Stimulated activated CD8-positive, alpha-beta memory T cell treated with anti-CD3 and anti-CD28 coated beads, Interleukin-7, amount 100 ng/mL, for 1 hour (primary cell): ENCODE results near the gene MID1.

Experiments used
- DNase-seq, 2 donors: peaks; one replicate each; pipeline ENCODE4 v3.0.0-alpha.2; 2020; ENCODE audit warnings: low read depth in 2 of 2

Gene MID1, protein sequence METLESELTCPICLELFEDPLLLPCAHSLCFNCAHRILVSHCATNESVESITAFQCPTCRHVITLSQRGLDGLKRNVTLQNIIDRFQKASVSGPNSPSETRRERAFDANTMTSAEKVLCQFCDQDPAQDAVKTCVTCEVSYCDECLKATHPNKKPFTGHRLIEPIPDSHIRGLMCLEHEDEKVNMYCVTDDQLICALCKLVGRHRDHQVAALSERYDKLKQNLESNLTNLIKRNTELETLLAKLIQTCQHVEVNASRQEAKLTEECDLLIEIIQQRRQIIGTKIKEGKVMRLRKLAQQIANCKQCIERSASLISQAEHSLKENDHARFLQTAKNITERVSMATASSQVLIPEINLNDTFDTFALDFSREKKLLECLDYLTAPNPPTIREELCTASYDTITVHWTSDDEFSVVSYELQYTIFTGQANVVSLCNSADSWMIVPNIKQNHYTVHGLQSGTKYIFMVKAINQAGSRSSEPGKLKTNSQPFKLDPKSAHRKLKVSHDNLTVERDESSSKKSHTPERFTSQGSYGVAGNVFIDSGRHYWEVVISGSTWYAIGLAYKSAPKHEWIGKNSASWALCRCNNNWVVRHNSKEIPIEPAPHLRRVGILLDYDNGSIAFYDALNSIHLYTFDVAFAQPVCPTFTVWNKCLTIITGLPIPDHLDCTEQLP

DNA sequence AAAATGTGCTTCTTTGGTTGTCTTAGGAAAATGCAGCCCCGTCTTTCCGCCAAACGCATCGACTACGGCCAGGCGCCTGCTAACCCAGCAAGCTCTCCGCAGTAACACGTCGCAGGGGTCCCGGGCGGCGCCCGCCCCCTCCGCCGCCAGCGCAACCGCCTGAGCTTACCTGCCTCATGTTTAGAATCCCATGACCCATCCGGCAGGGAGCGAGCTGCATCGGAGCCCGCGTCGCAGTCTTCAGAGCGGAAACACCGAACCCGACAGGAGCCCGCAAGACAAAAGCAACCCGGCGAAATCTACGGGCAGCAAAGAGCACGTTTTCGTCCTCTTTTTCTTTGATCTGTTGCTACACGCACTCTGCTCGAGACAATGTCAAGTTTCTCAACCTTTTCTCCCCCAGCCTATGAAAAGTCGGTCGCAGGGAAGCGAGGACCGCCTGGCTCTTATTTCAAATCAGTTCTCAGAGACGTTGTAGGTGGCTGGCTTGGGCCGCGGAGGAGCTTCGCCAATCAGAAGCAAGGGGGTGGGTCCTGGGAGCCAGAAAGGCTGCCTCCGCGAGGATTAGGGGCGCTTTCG lies at the start of gene MID1:
MID1 (minus strand) TSS at position 465 of the 579 bp plus-strand sequence. CDS start 53,038 bp downstream, outside the sequence.
- DNase-seq = no peak

DNA sequence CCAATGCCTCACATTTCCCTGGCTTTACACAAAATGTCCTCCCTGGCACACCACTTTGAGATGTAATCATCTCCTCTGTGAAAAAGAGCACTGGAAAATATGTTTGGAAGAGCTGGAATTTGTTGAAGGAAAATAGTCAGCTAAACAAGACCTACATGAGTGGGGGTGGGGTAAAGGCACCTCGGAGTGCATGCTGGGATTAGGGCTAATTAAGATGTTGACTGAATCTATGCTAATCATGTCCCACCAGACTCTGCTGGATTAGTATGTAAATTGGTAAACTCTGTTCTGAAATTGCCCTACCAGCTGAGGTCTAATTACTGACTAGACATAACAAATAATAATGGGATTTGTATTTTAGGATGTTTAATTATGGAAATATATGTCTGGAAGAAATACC lies 46.8 kb upstream of the MID1 start:
- DNase-seq = no peak

DNA sequence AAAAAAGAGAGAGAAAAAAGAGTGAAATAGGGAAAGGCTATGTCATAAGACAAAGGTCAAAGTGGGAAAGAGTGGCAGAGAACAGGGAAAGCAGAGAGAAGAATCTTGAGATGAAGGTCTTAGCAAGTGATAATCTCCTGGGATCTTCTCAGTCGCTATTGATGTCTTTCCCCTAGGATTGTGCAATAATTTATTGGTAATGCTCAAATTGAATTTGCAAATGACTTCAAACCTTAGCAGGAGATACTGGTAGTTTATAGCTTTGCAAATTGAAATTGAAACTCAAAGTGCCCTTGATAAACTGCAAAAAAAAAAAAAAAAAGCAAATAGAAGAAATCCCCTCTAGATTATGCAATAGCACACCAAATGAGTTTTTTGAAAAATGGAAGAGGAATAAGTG lies 45.7 kb upstream of the MID1 start:
- DNase-seq = no peak

DNA sequence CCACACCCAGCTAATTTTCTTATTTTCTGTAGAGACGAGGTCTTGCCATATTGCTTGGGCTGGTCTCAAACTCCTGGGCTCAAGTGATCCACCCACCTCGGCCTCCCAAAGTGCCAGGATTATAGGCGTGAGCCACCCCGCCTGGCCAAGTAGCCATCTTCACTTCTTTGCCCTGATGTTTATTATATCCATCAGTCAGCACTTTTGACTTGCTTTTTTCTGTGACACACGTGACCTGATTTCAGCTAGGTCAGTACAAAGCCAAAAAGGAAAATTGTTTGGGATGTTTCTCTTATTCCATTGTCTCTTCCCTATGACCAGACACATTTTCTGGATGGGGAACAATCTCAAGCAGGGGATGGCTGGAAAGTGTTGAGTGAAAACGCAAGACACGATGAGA lies 45.3 kb upstream of the MID1 start:
- no peak for DNase-seq

DNA sequence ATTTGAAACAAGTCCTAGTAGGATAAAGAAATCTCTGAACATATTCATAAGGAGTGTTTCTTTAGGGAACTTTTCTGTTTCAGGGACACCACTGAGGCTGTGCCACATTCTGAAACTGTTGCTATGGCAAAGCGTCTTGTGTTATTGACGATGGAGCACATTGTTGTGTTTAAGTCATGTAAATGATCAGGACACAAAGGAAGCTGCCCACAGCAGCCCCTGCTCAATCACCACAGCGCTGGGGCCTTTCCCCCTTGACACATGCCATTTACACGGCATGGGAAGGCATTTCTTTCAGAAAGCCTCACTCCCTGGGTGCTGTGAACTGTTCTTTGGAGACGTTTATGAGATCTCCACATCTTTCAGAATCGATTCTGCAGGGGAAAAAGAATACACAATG lies 39.8 kb upstream of the MID1 start:
- DNase-seq = no peak

DNA sequence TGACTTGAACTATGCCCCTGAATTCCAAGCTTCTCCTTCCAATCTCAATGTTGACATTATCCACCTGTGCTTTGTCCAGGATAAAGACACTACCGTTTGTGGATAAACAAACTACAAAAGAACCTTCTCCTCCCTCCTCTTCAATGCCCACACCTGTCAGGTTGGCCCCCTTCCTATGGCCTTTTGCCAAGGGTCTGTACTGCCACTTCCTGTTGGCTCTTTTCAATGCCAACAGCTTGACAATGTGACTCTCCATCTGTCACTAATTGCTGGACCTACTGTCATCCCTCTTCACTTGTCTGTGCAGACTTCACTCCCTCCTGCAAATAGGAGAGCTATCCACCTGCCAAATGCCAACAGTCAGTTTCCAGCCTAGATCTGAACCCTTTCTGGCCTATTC lies 35.8 kb upstream of the MID1 start:
- no peak for DNase-seq

DNA sequence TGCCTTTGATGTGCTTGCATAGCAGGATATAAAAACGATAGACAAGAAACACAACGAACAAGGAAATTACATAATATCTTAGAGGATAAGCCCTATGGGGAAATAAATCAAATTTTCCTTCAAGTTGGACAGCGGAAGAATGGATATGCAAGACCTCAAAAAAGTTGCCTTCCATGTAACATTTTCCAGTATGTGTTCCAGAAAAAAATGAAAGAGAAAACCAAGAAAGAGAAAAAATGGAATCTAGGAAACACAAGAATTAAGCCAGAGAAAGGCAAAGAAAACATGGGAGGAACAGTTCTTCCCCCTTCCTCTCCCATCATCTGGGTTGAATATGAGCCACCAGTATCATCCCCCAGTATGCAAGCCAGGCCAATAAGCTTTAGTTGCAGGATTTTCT lies 34.6 kb upstream of the MID1 start:
- DNase-seq = no peak

DNA sequence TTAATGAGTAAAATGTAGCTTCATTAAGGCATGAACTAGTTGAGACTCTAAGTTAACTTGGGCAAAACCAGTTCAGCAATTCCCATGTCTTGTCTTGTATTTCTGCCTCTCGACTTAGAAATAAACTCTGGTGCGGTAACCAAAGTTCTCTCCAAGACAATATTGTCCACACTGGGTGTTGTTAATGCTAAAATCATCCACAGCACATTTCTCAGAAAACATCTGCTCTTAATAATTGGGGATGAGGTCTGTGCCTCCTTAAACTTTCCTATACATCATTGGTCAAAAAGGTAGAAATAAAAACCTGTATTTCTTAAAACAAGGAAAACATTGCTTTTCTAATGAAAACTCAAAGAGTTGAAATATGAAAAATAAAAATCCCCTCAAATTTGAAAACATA lies 32.9 kb upstream of the MID1 start:
- no peak for DNase-seq

DNA sequence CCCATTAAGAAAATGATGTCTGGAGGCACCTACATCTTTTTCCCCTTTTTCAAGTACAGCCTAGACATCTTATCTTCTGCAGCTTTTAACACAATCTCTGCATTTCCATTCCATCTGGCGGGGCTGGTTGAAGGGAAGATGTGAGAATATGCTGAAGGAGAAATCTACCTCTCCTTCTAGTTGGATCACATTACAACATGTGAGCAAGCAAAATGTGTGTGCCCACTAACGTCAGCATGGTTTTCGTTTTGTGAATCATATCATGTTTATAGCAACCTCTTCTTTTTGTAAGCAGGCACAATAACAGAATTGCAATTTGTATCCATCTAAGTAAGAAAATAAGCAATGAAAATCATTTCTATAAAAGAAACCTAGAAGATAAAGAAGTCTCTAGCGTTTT lies 28.9 kb upstream of the MID1 start:
- no peak for DNase-seq

DNA sequence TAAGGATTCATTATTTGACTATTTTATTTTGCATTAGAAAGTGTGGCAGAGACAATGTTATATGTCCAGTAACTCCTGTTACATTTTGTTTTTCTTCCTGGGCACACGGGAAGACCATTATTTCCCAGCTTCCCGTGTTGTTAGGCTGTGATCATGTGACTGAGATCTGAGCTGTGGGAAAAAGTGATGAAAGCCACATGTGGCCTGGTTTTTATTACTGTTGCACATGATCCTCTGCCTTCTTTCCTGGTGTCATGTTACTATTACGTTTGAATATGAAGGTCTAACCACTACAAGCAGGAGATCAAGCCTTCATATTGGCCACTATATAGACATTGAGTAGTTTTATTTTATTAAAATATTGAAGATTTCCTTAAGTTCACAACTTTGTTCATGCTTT lies 28.2 kb upstream of the MID1 start:
- no peak for DNase-seq

DNA sequence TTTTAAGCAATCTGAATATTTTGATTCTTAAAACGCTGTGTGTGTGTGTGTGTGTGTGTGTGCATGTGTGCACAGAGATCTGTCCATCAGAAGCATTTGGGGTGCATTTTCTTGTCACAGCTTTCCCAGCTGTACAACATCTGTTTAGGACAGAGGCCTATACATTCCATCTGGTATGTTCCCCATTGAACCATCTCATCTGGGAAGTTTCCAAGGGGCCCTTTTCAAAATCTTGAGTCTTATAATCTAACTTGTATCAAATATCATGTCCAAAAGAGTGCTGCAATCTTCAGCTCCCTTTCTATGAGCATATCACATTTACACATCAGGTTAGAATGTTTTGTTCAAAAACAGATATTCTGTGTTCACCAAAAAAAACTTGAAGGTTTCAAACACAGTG lies 16.5 kb upstream of the MID1 start:
- no peak for DNase-seq

DNA sequence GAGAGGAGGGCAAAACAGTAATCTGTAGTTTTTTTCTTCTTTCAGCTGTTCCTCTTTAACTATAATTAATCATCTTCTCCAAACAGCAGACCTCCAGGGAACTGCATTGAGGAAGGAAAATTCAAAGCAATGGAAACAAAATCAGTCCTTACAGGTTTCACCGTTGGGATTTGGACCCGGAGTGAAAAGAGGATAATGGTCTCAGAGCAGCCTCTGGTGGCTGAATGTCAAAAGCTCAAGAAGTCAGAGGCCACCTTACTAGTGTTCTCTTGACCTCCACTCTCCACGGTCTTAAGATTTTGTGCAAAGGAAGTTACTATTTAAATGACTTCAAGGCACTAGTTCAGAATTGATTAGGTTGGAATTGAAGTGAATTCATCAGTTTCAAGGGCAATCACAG lies 16.0 kb upstream of the MID1 start:
- no peak for DNase-seq

DNA sequence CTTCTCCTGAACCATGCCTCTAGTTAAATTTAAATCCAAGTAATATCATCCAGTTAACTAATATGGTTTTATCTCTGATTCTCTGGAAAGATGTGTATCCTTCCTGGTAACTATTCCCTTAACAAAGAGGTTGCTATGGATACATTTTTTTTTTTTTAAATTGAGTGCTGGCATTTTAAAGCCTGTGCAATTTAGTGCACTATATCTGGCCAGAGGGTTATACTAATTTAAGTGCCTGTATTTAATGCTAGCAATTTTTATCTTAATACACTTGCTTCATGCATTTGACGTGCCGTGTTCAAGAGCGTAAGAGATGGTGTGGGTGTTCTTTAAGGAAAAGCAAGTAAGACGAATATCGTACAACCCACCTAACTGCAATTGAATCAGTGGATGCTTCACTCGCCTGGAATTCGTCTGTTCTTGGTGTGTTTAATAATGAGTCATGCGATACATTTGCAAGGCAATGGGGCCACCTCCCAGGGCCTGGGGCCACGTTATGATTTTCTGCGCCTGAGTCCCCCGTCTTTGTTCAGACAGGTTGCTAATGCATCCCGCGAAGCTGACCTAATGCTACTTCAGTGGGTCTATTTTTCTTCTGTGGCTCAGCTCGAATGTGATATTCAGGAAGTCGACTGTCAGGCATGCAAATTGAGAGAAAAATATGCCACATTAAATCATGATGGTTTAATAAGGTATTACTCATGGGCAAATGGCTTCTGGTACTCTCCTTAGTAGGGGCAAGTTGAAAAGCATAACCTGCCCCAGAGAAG lies 14.2 kb upstream of the MID1 start:
- DNase-seq = no peak

DNA sequence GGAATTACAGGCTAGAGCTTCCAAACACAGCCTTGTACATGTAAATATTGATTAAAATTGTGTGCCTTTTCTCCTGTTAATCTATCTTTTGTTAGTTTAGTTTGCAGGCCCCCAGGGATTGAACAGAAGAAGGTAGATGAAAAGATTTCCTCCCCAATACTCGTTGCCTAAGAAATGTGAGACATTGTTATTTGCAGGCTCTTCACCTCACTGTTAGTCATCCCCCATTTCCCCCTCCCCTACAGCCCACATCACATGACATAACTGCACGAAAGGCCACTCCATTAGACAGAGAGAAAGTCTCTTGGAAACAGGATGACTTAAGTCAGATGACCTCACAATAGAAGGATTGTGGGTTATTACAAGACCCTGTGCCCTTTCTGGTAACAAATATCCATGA lies 13.3 kb upstream of the MID1 start:
- no peak for DNase-seq

DNA sequence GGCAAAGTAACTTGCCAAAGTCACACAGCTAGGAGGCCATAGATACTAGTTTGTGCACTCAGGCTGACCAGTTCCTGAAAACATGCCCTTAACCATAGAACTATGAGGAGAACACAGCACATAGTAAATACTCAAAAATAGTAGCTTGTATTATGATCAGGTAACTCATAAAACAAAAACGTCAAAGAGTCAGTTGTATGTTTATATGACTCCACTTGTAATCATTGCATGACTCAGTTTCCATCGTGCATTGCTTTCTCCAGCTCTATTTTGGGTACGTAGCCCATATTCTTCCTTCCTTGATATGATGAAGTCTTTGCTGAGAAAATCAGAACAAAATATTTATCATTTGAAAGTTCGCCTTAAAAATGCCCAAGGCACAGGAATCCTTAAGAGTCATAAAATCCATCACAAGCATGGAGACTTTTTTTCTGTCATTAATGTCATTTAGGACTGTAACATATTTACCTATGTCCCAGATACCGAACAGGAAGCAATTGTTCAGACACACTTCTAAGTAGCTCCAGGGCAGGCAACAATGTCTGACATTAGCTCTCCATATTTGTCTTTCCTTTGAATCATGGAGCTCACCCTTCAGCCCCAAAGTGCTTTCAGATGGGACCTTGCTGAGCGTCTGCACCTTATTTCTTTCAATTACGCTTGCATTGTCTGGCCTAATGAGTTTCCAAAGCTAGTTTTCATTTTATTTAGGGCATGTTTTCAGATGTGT lies 11.2 kb upstream of the MID1 start:
- DNase-seq = no peak

DNA sequence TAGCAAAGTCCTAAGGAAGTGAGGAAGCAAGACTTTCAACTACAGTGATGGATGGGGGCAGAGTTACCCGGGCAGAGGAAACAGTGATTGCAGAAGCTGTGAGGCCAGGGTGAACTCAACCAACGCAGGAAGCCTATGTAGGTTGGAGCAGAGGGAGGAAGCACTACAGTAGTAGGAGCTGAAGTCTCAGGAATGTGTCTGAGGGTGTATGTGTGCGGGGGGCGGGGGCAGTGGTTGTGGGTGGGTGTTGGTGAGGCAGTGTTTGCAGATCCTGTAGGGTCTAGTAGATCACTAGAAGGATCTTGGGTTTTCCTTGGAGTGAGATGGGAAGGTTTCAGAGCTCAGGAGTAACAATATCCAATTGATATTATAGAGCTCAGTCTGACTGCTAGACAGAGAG lies 9.9 kb upstream of the MID1 start:
- no peak for DNase-seq

DNA sequence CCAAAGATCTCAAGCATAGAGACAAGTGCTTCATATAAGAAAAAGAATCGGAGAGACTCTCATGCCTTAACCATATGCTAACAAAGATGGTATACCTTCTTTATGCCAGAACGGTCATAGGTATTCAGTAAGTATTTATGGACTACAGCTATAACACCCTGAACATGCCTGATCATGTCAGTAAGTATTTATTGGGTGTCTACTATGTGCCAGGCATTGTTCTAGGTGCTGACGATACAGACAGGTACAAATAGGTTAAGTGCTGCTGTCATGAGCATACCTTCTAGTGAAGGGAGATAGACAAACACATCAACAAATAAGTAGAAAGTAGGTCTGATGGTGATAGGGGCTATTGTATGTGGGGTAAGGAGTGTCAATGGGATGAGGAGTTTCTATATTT lies 9.5 kb upstream of the MID1 start:
- no peak for DNase-seq

DNA sequence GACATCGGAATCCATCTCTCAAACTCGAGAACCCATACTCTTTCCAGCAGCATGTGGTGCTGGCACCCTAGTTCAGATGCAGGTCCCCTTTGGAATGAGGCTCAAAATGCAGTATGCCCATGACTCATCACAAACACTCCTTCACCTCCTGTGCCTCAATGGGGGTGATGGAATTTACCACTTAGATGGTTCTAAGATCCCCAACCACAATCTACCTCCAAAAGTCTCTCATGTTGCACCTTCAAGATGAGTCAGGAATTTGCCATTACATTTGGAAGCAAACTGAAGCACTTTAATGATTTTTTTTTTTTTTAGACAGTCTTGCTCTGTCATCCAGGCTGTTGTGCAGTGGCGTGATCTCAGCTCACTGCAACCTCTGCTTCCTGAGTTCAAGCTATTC lies 8.5 kb upstream of the MID1 start:
- DNase-seq = no peak

DNA sequence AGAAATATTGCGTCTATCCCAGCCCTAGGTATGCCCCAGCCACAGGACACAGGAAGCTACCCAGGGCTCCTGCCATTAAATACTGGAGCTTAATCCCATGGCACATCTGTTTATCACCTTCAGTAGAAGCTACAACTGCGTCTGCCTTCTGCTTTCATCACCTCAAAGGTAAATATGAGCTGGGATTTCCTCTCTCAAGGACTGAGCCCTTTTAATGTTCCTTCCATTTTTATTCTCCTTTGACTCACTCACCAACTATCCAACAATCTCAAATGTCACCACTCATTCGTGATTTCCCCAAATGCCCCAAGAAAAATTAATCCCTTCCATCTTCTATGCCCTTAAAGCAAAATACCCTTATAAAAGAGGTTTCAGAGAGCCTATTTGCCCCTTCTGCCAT lies 1.8 kb upstream of the MID1 start:
- no peak for DNase-seq

DNA sequence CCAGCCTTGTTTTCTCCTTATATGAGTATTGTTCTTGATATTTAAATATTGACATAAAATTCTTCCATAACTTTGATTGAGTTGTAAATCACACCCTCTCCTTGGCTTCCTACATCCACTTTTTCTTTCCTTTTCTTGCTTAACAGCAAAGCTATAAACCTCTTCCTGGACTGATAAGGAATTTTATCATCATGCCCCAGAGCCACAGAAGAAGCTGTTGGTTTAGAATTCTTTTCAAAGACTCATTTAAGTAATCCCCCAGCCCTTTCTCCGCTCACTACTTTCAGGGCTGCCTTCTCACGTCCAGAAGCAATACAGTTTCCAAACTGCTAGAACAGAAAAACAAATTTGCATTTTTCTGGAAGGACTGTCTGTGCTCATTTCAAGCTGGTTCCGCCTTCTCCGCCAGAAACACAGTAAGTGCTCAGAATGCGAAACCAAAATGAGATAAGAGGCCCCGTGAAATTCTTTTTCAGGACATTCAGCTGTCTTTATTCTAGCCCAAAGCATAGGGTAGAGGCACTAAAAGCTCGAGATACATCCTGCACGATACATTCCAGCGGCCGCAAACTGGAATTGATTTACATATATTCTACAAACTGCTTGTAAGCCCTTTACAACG lies 849 bp downstream of the MID1 start:
- no peak for DNase-seq

DNA sequence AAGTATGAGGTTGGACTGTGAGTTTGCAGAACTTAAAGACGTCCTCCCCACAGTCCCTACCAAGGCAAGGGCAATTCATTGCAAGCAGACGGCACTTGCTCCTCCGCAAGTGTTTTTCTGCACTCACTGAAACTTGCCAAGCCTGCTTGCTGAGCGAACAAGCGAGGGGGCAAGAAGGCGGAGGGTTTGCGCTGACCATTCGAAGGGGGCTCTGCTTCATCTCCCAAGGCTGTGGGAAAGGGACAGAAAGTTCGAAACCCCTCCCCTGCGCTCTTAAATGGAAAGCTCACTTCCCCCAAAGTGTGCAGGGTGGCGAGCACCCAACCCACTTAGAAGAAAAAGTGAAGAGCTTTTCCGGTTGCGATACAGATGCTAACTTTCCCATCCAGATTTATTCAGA lies 1.4 kb downstream of the MID1 start:
- no peak for DNase-seq
